ENCODE measurements around the gene TMPRSS11F.

Gene TMPRSS11F

DNA sequence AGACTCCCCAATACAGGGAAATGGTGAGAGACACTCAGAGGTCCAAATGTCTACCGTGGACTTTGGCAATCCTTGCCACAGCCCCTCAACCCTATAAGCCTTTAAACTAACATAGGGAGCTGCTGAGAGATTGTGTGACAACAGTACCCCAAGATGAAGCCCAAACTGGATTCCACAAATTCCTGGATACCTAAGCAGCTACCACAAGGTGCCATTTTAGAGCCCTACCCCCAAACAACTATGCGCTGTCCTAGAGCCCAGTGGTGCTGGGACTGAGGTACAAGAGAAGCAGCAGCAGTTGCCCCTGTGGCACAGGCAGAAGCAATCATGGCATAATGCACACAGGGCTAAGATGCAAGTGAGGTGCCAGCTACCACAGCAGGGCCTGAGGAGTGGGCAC is 2.7 kb upstream of the TMPRSS11F start:
- no peak overlapping the region for H3K27ac ChIP-seq
- TF ChIP-seq ZFX (IDR thresholded peaks at IDR 0.05), result no peak
- TF ChIP-seq CTCF (conservative IDR thresholded peaks at IDR 0.05), result no peak

DNA sequence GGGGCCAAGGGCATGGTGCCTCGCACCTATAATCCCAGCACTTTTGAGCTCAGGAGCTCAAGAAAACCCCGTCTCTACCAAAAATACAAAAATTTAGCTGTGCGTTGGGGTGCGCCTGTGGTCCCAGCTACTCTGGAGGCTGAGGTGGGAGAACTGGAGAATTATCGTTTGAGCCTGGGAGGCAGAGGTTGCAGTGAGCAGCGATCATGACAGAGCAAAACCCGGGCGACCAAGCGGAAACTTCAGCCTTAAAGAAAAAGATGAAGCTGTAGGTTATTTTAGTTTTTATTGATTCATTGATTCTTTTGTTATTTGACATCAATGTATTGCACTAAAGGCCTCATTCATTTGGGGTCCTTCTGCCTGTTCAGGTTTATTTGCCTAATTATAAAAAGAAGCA is 5.4 kb downstream of the TMPRSS11F start:
- H3K27ac ChIP-seq, result no peak overlapping the region
- TF ChIP-seq ZFX (IDR thresholded peaks at IDR 0.05) (no peak), CTCF (conservative IDR thresholded peaks at IDR 0.05) (no peak)

GRCh38 chr4:68123525-68123924 is 6.1 kb downstream of the TMPRSS11F start:
- no peak overlapping the region for H3K27ac ChIP-seq
- TF ChIP-seq CTCF (conservative IDR thresholded peaks at IDR 0.05), result no peak
- no peak for TF ChIP-seq ZFX (IDR thresholded peaks at IDR 0.05)

DNA sequence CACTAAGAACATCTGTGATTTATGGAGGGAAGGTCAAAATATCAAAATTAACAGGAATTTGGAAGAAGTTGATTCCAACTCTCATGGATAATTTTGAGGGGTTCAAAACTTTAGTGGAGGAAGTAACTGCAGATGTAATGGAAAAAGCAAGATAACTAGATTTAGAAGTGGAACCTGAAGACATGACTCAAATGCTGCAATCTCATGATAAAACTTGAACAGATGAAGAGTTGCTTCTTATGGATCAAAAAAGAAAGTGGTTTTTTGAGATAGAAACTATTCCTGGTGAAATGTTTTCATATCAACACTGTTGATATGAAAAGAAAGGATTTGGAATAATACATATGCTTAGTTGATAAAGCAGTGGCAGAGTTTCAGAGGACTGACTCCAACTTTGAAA is 9.7 kb downstream of the TMPRSS11F start:
- TF ChIP-seq CTCF (conservative IDR thresholded peaks at IDR 0.05) (no peak), ZFX (IDR thresholded peaks at IDR 0.05) (no peak)
- no peak overlapping the region for H3K27ac ChIP-seq

DNA sequence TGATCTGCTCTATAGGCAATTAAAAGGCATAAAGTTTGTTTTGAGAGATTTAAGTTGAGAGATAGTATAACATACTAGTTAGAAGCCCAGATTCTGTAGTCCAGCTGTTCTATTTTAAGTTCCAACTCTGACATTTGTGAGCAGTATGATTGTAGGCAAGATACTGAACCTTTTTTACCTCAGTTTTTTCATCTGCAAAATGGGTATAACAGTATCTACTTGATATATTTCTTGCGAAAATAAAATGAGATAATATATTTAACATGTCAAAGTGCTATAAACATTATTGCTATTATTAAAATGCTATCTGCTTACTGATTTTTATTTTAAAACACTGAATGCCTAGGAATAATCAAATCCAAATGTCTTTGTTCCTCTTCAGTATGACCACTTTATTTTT is 19.2 kb downstream of the TMPRSS11F start:
- no peak for TF ChIP-seq ZFX (IDR thresholded peaks at IDR 0.05)
- TF ChIP-seq CTCF (conservative IDR thresholded peaks at IDR 0.05), result no peak
- no peak overlapping the region for H3K27ac ChIP-seq

- no peak overlapping the region for H3K27ac ChIP-seq
- TF ChIP-seq CTCF (conservative IDR thresholded peaks at IDR 0.05) (no peak), ZFX (IDR thresholded peaks at IDR 0.05) (no peak)
Observed at GRCh38 chr4:68109868-68110267, 19.8 kb downstream of the TMPRSS11F start.

- no peak overlapping the region for H3K27ac ChIP-seq
- TF ChIP-seq ZFX (IDR thresholded peaks at IDR 0.05) (no peak), CTCF (conservative IDR thresholded peaks at IDR 0.05) (no peak)
Observed at GRCh38 chr4:68082758-68083157, 46.9 kb downstream of the TMPRSS11F start.

Measured in C4-2B (cell line).